ENCODE results near the gene PIPOX.

DNA sequence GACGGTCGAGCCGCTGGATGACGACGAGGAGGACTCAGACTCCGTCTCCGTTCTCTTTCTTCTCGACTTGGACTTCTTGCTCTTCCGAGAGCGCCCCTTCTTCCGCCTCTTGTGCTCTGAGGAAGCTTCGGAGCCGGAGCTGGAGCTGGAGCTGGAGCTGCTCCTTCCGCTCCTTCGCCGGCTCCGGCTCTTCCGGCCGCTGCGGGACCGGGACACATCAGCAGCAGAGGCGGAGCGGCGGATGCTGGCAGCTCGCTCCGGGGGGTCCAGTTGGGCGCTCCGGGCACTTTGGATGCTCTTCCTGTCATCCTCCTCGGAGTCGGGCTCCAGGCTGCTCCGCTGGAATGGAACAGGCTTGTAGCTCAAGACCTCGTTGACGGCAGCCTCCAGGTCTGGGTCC is 36.9 kb downstream of the PIPOX start:
- TF ChIP-seq, protein P1, sequence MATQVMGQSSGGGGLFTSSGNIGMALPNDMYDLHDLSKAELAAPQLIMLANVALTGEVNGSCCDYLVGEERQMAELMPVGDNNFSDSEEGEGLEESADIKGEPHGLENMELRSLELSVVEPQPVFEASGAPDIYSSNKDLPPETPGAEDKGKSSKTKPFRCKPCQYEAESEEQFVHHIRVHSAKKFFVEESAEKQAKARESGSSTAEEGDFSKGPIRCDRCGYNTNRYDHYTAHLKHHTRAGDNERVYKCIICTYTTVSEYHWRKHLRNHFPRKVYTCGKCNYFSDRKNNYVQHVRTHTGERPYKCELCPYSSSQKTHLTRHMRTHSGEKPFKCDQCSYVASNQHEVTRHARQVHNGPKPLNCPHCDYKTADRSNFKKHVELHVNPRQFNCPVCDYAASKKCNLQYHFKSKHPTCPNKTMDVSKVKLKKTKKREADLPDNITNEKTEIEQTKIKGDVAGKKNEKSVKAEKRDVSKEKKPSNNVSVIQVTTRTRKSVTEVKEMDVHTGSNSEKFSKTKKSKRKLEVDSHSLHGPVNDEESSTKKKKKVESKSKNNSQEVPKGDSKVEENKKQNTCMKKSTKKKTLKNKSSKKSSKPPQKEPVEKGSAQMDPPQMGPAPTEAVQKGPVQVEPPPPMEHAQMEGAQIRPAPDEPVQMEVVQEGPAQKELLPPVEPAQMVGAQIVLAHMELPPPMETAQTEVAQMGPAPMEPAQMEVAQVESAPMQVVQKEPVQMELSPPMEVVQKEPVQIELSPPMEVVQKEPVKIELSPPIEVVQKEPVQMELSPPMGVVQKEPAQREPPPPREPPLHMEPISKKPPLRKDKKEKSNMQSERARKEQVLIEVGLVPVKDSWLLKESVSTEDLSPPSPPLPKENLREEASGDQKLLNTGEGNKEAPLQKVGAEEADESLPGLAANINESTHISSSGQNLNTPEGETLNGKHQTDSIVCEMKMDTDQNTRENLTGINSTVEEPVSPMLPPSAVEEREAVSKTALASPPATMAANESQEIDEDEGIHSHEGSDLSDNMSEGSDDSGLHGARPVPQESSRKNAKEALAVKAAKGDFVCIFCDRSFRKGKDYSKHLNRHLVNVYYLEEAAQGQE (IDR thresholded peaks at IDR 0.05; ENCODE audit: insufficient replicate concordance, low read depth): no peak
- no peak for TF ChIP-seq POLR2AphosphoS5 (IDR thresholded peaks at IDR 0.05; ENCODE audit: low read depth)
- TF ChIP-seq, protein P2, sequence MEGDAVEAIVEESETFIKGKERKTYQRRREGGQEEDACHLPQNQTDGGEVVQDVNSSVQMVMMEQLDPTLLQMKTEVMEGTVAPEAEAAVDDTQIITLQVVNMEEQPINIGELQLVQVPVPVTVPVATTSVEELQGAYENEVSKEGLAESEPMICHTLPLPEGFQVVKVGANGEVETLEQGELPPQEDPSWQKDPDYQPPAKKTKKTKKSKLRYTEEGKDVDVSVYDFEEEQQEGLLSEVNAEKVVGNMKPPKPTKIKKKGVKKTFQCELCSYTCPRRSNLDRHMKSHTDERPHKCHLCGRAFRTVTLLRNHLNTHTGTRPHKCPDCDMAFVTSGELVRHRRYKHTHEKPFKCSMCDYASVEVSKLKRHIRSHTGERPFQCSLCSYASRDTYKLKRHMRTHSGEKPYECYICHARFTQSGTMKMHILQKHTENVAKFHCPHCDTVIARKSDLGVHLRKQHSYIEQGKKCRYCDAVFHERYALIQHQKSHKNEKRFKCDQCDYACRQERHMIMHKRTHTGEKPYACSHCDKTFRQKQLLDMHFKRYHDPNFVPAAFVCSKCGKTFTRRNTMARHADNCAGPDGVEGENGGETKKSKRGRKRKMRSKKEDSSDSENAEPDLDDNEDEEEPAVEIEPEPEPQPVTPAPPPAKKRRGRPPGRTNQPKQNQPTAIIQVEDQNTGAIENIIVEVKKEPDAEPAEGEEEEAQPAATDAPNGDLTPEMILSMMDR (IDR thresholded peaks at IDR 0.05; ENCODE audit: insufficient read depth, low read length): no peak
- no peak for TF ChIP-seq GABPA (IDR thresholded peaks at IDR 0.05; ENCODE audit: low read depth)

Measured in HL-60 (cell line).